GM12864 (cell line): Measurements from ENCODE around the gene MRI1.

Experiments used
- DNase-seq: peaks from one replicate; pipeline ENCODE4 v3.0.0-alpha.2; 2011; ENCODE audit warnings: low read depth
- H3K4me3 ChIP-seq: 2 replicates; pipeline ENCODE4 v1.5.1; 2011; ENCODE audit warnings: mild to moderate bottlenecking, low read depth, low read length, control low read depth
- CTCF ChIP-seq: IDR thresholded peaks from 2 replicates; pipeline ENCODE4 v1.5.1; 2011; ENCODE audit warnings: low read depth, mild to moderate bottlenecking, moderate library complexity, low read length, control low read depth, inconsistent platforms; ENCODE audit errors: missing control alignments

Gene MRI1

GRCh38 chr19:13799669-13800068 is 35.3 kb downstream of the MRI1 start:
- no peak for DNase-seq
- no peak overlapping the region for H3K4me3 ChIP-seq
- TF ChIP-seq CTCF: no peak

GRCh38 chr19:13803038-13803437 is 38.7 kb downstream of the MRI1 start:
- no peak for TF ChIP-seq CTCF
- DNase-seq: no peak
- no peak overlapping the region for H3K4me3 ChIP-seq

- no peak for DNase-seq
- TF ChIP-seq CTCF: no peak
- H3K4me3 ChIP-seq: no peak overlapping the region
These were observed 40.7 kb downstream of the MRI1 start for GRCh38 chr19:13804830-13805683.

- H3K4me3 ChIP-seq: no peak overlapping the region
- no peak for TF ChIP-seq CTCF
- DNase-seq: no peak
These were observed 42.4 kb downstream of the MRI1 start for GRCh38 chr19:13806728-13807127.

GRCh38 chr19:13807421-13808021 is 43.2 kb downstream of the MRI1 start:
- no peak for TF ChIP-seq CTCF
- H3K4me3 ChIP-seq: no peak overlapping the region
- DNase-seq: no peak

GRCh38 chr19:13808856-13809255 is 44.5 kb downstream of the MRI1 start:
- no peak for TF ChIP-seq CTCF
- H3K4me3 ChIP-seq: no peak overlapping the region
- DNase-seq: no peak

GRCh38 chr19:13812544-13812943 is 48.2 kb downstream of the MRI1 start:
- H3K4me3 ChIP-seq: no peak overlapping the region
- DNase-seq: no peak
- no peak for TF ChIP-seq CTCF
